Thoracic aorta (tissue), 2 donors: ENCODE measurements around the gene KLHL33. TPM values are rescaled to one million over a fixed set of nuclear protein-coding genes. Genes with fewer than 3 reads are reported as not detected.
A peak's percentile ranks its signal among the peaks of the same experiment; 100 is the strongest.

Source experiments
- ATAC-seq: fragments of 150-250 bp; one replicate; pipeline ENCODE4 v1.8.0; 2017; ENCODE audit warnings: low read depth; ENCODE audit not compliant: insufficient number of reproducible peaks, low FRiP score
- DNase-seq: peaks from one replicate; pipeline ENCODE4 v3.0.0-alpha.2; 2020; ENCODE audit warnings: low spot score
- H3K27ac ChIP-seq, 2 donors: fragments of 200-600 bp; sonication (generic); 1 replicate in 1 of 2; 2 replicates in 1 of 2; pipeline ENCODE4 v1.5.1; 2016; ENCODE audit warnings: mild to moderate bottlenecking in 2 of 2, moderate library complexity in 2 of 2
- H3K27me3 ChIP-seq: fragments of 200-600 bp; sonication (generic); replicated peaks from 2 replicates; pipeline ENCODE4 v1.6.0; 2016; ENCODE audit warnings: mild to moderate bottlenecking; ENCODE audit not compliant: insufficient read depth
- H3K36me3 ChIP-seq: fragments of 200-600 bp; sonication (generic); one replicate; pipeline ENCODE4 v1.5.1; 2016
- H3K4me1 ChIP-seq, 2 donors: fragments of 200-600 bp; sonication (generic); 1 replicate in 1 of 2; 2 replicates in 1 of 2; pipeline versions ENCODE4 v1.5.1 to v1.6.0; 2016; ENCODE audit warnings: low read depth in 2 of 2, mild to moderate bottlenecking in 1 of 2; ENCODE audit not compliant: control insufficient read depth in 1 of 2
- H3K4me3 ChIP-seq: fragments of 200-600 bp; sonication (generic); 2 replicates; pipeline ENCODE4 v1.5.1; 2016; ENCODE audit warnings: mild to moderate bottlenecking
- H3K9me3 ChIP-seq: fragments of 200-600 bp; sonication (generic); 2 replicates; pipeline ENCODE4 v1.5.1; 2016
- CTCF ChIP-seq: fragments of 200-600 bp; sonication (generic); IDR thresholded peaks from one replicate; pipeline ENCODE4 v1.5.1; 2019; ENCODE audit warnings: antibody characterized with exemption
- total RNA-seq, 2 donors: library from RNA; depleted of rRNA; stranded (reverse); fragments of >200 nt; gene quantifications; one replicate each; pipeline versions ENCODE4 v1.1.0 to v1.2.3, GENCODE V29; 2016

KLHL33 gene
- total RNA-seq, 2 donors from 2014 or later = 0.14 to 0.42 TPM

- H3K4me1 ChIP-seq = peaks cover 0 to 13% of the 10 kb centered on the region in 2 donors
- H3K27me3 ChIP-seq = no peaks in the 10 kb centered on the region
- peak overlapping the region in 1 of 2 donors; percentile 38 for H3K27ac ChIP-seq
- H3K9me3 ChIP-seq = no peaks in the 10 kb centered on the region
- ATAC-seq (no peak), DNase-seq (peak; percentile 9)
- no peak for TF ChIP-seq CTCF
- peak overlapping the region; percentile 59 for H3K4me3 ChIP-seq
- no peaks in the 10 kb centered on the region for H3K36me3 ChIP-seq
Observed at GRCh38 chr14:20434701-20435581, 1.0 kb downstream of the KLHL33 start.

- Histone ChIP-seq H3K27ac (no peak overlapping the region), H3K4me3 (no peak overlapping the region), H3K9me3 (no peaks in the 10 kb centered on the region), H3K27me3 (no peaks in the 10 kb centered on the region), H3K4me1 (peaks cover 0 to 8% of the 10 kb centered on the region in 2 donors), H3K36me3 (no peaks in the 10 kb centered on the region)
- DNase-seq = no peak
- no peak for TF ChIP-seq CTCF
- no peak for ATAC-seq
Observed at GRCh38 chr14:20429801-20430669, 5.9 kb downstream of the KLHL33 start.

GRCh38 chr14:20428802-20429201 lies 7.2 kb downstream of the KLHL33 start:
- H3K4me3 ChIP-seq = no peak overlapping the region
- no peak overlapping the region for H3K27ac ChIP-seq
- H3K27me3 ChIP-seq = no peaks in the 10 kb centered on the region
- no peak for TF ChIP-seq CTCF
- no peaks in the 10 kb centered on the region for H3K4me1 ChIP-seq
- no peaks in the 10 kb centered on the region for H3K9me3 ChIP-seq
- ATAC-seq = no peak
- no peaks in the 10 kb centered on the region for H3K36me3 ChIP-seq
- no peak for DNase-seq

- TF ChIP-seq CTCF = no peak
- H3K9me3 ChIP-seq = no peaks in the 10 kb centered on the region
- H3K4me1 ChIP-seq = no peaks in the 10 kb centered on the region
- no peak overlapping the region for H3K27ac ChIP-seq
- no peaks in the 10 kb centered on the region for H3K27me3 ChIP-seq
- DNase-seq = no peak
- no peak overlapping the region for H3K4me3 ChIP-seq
- no peak for ATAC-seq
- H3K36me3 ChIP-seq = no peaks in the 10 kb centered on the region
Observed at GRCh38 chr14:20428010-20428365, 8.0 kb downstream of the KLHL33 start.
